Globus pallidus (tissue), 1 donor: ENCODE data around the gene ANKMY1.

Experiments
- DNase-seq: peaks from one replicate; pipeline ENCODE4 v3.0.0-alpha.2; 2015; ENCODE audit warnings: low spot score

Gene ANKMY1

GRCh38 chr2:240447934-240448333, 109.9 kb downstream of the ANKMY1 start:
- no peak for DNase-seq

- DNase-seq: no peak
Observed at GRCh38 chr2:240447331-240447730, 110.5 kb downstream of the ANKMY1 start.

GRCh38 chr2:240446664-240447175, 111.1 kb downstream of the ANKMY1 start:
- no peak for DNase-seq

- DNase-seq: no peak
Observed at GRCh38 chr2:240445961-240446663, 111.7 kb downstream of the ANKMY1 start.

- DNase-seq: no peak
Observed at GRCh38 chr2:240444464-240444863, 113.3 kb downstream of the ANKMY1 start.

GRCh38 chr2:240443891-240444301, 113.9 kb downstream of the ANKMY1 start:
- DNase-seq: no peak

GRCh38 chr2:240442891-240443715, 114.7 kb downstream of the ANKMY1 start:
- DNase-seq: no peak

GRCh38 chr2:240441993-240442411, 115.8 kb downstream of the ANKMY1 start:
- DNase-seq: no peak

- no peak for DNase-seq
Observed at GRCh38 chr2:240441326-240441992, 116.3 kb downstream of the ANKMY1 start.

- DNase-seq: no peak
Observed at GRCh38 chr2:240440704-240441320, 117.0 kb downstream of the ANKMY1 start.

- DNase-seq: no peak
Observed at GRCh38 chr2:240440251-240440650, 117.5 kb downstream of the ANKMY1 start.

- no peak for DNase-seq
Observed at GRCh38 chr2:240439698-240440151, 118.1 kb downstream of the ANKMY1 start.

GRCh38 chr2:240438810-240439697, 118.7 kb downstream of the ANKMY1 start:
- no peak for DNase-seq

GRCh38 chr2:240437861-240438809, 119.7 kb downstream of the ANKMY1 start:
- DNase-seq: peak; percentile 84

GRCh38 chr2:240437551-240437860, 120.3 kb downstream of the ANKMY1 start:
- no peak for DNase-seq

GRCh38 chr2:240436683-240437550, 120.9 kb downstream of the ANKMY1 start:
- no peak for DNase-seq

GRCh38 chr2:240435948-240436682, 121.7 kb downstream of the ANKMY1 start:
- no peak for DNase-seq

GRCh38 chr2:240435457-240435947, 122.3 kb downstream of the ANKMY1 start, which contains the start of gene GPC1:
Gene GPC1 (plus strand): TSS chr2:240435663. CDS start chr2:240435919, 256 bp downstream.
- DNase-seq: peak; percentile 77
